IMR-90 (cell line): ENCODE measurements around the gene ATF1.

Experiments used
- BHLHE40 ChIP-seq: fragments of 150-350 bp; IDR thresholded peaks from 2 replicates; pipeline ENCODE4 v1.6.1; 2016; ENCODE audit warnings: mild to moderate bottlenecking, low read depth, low read length
- CTCF ChIP-seq: conservative IDR thresholded peaks from 2 replicates; pipeline ENCODE4 v1.5.1; 2012; ENCODE audit warnings: mild to moderate bottlenecking, low read depth, low read length, improper control_type of control experiment
- POLR2A ChIP-seq: IDR thresholded peaks from 2 replicates; pipeline ENCODE4 v1.6.1; 2012; ENCODE audit warnings: mild to moderate bottlenecking, low read depth, low read length
- RFX5 ChIP-seq: IDR thresholded peaks from 2 replicates; pipeline ENCODE4 v1.8.0; 2012; ENCODE audit warnings: low read depth, mild to moderate bottlenecking, low read length, moderate library complexity
- USF2 ChIP-seq: fragments of 150-350 bp; IDR thresholded peaks from 2 replicates; pipeline ENCODE4 v1.6.1; 2017; ENCODE audit warnings: mild to moderate bottlenecking, antibody characterized with exemption, low read length, low read depth

DNA sequence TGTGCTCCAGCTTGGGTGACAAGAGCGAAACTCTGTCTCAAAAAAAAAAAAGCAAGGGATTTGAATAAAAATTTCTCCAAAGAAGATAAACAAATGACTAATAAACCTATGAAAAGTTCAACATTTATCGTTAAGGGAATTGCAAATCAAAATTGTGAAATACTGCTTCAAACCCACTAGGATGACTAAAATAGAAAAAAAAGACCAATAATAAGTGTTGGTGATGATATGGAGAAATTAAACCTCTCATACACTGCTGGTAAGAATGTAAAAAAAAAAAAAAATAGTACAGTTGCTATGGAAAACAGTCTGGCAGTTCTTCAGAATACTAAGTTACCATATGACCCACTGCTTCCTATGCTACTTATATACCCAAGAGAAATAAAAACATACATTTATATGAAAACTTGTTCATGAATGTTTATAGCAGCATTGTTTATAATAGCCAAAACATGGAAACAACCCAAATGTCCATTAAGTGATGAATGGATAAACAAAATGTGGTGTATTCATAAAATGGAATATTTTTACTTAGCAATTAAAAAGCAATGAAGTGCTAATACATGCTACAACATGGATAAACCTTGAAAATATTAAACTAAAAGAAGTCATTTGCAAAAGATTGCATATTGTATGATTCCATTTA is 39.5 kb downstream of the ATF1 start:
- TF ChIP-seq POLR2A (no peak), CTCF (no peak), USF2 (no peak), BHLHE40 (no peak), RFX5 (no peak)
